ENCODE measurements around the gene DEFB127.
"Not testable (repeated sequence)": the region's sequence is repeated elsewhere in the genome, so short reads cannot be mapped to it uniquely, and the experiment has no call there.

Gene DEFB127, protein sequence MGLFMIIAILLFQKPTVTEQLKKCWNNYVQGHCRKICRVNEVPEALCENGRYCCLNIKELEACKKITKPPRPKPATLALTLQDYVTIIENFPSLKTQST

DNA sequence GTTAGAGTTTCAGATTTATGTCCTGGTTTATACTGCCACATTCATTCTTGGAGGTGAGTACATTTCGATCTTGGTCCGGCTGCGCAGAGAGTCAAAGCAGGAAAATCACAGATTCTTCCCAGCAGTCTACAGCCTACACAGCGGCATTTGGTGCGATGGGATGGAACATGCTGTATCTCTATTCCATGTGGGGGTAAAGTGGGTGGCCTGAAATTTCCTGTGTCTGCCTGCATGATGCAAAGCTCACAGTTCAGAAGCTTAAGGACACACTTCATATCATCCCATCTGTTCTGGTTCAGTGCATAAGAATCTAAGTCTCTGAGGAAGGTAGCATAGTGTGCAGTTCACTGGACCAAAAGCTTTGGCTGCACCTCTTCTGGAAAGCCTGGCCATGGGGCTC is at the start of gene DEFB127:
Gene DEFB127, plus strand, starts transcription at position 301 of the 400 bp plus-strand sequence. Its CDS starts 91 bp downstream, at position 392.
- DNase-seq = no peak

DNA sequence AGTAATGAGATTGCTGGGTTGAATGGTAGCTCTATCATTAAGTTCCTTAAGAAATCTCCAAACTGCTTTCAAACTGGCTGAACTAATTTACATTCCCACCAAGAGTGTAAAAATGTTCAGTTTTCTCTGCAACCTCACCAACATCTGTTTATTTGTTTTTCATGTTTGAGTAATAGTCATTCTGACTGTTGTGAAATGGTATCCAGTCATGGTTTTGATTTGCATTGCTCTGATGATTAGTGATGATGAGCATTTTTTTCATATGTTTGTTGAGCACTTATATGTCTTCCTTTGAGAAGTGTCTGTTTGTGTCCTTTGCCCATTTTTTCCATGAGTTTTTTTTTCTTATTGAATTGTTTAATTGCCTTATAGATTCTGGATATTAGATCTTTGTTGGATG is 44.9 kb upstream of the DEFB127 start:
- no peak for DNase-seq

DNA sequence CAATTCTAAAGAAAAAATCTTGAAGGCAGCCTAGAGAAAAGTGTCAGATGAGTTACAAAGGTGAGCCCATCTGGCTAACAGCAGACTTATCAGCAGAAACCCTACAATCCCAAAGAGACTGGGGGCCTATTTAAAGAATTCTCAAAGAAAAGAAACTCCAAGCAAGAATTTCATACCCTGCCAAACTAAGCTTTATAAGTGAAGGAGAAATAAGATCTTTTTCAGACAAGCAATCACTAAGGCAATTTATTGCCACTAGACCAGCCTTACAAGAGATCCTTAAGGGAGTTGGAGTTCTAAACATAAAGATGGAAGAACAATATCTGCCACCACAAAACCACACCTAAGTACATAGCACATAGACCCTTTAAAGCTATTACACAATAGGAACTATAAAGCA is 39.7 kb upstream of the DEFB127 start:
- DNase-seq = no peak

DNA sequence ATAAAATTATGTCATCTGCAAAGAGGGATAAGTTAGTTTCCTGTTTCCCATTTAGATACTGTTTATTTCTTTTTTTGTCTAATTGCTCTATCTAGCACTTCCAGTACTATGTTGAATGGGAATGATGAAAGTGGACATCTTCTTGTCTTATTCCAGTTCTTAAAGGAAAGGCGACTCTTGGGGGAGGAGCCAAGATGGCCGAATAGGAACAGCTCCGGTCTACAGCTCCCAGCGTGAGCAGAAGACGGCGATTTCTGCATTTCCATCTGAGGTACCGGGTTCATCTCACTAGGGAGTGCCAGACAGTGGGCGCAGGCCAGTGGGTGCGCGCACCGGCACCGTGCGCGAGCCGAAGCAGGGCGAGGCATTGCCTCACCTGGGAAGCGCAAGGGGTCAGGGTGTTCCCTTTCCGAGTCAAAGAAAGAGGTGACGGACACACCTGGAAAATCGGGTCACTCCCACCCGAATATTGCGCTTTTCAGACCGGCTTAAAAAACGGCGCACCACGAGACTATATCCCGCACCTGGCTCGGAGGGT is 27.4 kb upstream of the DEFB127 start:
- not testable (repeated sequence) for DNase-seq

DNA sequence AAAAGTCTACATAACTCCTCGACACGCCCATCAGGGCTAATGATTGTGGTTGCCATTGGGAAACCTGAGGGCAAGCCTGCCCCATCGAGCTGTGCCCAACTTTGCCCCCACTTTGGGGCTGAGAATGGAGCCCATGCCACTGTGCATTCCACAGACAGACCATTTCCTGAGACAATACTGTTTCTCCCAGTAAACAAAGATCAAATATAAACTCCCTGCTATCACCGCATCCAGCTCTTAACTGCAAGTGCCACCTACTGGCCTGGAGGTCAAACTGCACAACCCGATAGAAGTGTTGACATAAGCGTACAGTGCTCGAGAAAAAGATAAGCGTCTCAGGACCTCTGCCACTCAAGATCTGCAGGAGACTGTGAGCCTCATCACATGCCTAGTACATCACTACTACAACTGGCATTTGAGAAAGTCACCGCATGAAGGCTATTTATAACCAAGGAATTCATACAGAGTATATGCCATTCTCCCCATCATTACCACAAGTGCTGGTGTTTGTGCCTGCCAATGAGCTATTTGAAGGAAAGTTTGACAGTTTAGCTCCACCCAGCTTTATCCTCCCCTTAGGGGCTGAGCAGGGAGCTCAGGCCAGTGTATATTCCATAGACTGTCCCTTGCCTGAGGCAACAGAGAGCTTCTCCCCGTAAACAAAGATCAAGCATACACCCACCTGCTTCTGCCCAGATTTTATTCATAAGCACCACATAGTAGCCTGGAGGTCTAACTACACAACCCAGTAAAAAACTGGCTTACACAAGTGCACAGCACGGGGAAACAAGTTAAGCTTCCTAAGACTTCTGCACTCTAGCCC is 19.4 kb upstream of the DEFB127 start:
- DNase-seq = no peak

DNA sequence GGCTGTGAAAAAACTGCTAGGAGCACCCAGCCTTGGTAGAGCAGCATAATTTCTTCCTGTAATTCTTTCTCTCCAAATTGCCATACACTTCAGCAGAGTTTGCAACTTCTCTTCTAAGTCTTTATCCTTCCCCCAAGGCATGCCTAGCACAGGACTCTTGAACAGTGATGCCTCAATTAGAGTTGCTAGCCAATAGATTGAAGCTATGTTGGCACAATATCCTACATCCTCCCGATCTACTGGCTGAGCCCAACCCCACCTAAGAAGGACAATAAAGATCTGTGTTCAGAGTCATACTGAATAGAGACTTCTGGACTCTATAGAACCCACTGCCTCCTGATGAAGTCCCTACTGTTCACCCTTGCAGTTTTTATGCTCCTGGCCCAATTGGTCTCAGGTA is 15.0 kb upstream of the DEFB127 start, which contains the start of gene DEFB126:
Gene DEFB126, plus strand, starts transcription at position 301 of the 400 bp plus-strand sequence. Its CDS starts 39 bp downstream, at position 340.
- DNase-seq = no peak

DNA sequence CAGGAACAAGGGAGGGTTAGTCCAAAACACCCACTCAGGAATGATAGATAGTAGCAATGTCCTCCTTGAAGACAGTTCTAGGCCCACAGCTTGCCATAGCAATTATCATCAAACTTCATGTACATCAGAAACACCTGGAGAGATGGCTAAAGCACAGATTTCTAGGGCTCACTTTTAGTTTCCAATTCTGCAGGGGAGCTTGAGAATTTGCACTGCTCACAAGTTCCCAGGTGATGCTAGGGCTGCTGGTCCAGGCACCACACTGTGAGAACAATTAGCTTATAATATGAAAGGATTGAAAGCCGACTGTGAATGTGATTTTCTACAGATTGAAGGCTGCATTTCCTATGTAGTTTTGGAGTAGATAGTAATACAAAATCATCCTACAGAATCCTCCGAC is 11.4 kb upstream of the DEFB127 start:
- no peak for DNase-seq

DNA sequence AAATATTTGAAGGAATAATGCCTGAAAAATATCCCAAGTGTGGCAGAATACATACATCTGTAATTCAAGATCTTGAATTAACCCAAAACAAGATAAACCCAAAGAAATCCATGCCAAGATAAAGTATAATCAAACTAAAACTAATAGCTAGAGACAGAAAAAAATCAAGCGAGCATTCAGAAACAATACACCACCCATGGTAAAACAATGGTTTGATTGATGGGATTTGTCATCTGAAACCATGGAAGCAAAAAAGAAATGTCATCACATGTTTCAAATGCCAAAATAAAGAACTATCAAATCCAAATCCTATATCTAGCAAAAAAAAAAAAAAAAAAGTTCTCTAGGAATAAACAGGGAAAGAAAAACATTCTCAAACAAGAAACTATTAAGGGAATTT is 5.1 kb upstream of the DEFB127 start:
- DNase-seq = no peak

DNA sequence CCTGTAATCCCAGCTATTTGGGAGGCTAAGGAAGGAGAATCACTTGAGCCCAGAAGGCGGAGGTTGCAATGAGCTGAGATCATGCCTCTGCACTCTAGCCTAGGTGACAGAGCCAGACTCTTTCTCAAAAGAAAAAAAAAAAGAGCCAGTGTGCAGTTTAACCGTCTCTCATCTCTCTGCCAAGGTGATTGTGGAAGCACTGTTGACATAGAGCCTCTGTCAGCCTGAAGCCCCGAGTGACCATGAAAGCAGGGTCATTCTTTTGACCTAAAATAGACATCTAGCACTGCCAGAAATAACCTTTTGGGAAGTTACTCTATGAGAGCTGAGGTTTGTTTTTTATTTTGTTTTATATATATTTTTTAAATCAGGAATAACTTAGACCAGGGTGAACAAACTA is 7.4 kb downstream of the DEFB127 start:
- DNase-seq = no peak

DNA sequence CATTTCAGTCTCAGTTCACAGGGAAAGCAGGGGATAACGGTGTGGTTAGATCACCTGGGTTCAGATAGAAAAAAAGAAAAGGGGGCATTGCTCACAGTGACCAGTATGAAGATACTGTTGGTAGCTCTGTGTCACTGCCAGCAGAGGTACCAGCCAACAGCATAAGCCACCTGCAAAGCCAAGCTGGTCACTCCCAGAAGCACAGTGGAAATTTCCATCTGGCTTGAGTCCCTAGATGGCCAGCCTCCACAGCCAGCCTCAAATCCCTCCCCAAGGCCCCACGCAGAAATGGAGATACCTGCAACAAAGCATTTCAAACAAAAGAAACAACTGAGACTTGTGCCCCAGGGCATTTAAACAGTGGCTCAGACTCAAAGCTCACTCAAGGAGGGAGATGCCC is 11.6 kb downstream of the DEFB127 start:
- DNase-seq = no peak

DNA sequence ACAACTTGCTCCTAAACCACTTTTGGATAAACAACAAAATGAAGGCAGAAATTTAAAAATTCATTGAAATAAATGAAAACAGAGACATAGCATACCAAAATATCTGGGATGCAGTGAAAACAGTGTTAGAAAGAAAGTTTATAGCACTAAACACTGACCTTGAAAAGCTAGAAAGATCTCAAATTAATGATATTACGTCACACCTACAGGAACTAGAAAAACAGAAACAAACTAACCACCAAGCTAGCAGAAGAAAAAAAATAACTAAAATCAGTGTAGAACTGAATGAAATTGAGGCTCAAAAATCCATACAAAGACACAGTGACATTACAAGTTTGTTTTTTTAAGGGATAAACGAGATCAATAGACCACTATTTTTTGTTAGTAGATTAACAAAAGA is 27.0 kb downstream of the DEFB127 start:
- DNase-seq = no peak

DNA sequence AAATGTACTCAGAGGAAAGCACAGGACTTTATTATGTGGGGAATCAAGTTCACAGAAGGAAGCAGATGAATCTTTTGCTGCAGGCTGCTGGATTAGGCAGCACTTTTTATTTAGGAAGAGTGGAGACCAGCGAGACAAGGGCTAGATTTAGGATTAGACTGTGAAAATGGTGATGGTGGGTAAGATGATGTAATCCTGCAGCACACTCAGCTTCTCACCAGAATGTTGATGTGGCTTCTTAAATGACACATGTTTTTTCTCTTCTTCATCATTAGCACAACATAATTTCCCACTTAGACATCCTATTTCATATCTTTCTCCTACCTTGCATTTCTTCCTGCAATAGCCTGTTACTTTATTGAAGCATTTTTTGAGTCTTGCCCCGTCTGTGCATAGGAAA is 30.5 kb downstream of the DEFB127 start:
- DNase-seq = no peak

DNA sequence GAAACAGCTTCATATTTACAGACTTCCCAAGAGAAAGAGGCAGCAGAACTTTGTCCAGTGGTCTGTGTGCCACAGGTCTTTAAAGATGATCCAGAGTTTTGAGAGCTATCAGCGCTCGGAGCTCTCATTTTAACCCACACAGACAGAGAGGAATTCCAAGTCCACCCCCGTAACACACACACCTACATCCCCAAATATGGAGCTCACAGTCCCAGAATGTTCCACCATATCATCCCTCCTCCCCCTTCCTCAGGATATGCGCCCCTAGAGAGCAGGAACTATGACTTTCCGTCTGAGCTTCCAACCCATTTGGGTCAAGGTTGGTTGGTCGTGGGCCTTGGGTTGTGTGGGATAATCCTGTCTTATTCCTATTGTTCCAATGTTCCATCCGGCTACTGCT is 32.4 kb downstream of the DEFB127 start, which contains the start of gene DEFB128:
Gene DEFB128, minus strand, starts transcription at position 101 of the 400 bp plus-strand sequence. Its CDS starts 88 bp downstream, at position 13.
- no peak for DNase-seq

DNA sequence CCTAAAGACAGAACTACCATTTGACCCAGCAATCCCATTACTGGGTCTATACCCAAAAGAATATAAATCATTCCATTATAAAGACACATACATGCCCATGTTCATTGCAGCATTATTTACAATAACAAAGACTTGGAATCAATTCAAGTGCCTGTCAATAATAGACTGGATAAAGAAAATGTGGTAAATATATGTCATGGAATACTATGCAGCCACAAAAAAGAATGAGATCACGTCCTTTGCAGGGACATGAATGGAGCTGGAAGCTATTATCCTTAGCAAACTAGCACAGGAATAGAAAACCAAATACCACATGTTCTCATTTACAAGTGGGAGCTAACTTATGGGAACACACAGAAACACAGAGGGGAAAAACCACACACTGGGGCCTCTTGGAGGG is 41.0 kb downstream of the DEFB127 start:
- no peak for DNase-seq

DNA sequence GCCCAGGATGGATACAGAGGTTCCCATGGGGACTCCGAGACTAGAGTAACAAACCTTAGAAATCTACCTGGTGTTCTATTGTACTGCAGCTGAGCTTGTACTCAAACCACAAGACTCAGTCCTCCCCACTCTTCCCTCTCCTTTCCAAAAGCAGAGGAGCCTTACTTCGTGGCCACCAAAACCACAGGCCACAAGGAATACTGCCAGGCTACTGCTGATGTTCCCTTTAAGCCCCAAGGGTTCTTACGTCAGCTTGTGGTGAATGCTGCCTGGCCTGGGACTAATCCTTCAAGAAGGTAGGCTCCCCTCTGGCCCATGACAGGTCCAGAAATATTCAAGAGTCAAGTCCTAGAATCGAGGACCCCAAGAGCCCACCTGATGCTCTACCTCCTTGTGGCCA is 42.7 kb downstream of the DEFB127 start:
- no peak for DNase-seq

DNA sequence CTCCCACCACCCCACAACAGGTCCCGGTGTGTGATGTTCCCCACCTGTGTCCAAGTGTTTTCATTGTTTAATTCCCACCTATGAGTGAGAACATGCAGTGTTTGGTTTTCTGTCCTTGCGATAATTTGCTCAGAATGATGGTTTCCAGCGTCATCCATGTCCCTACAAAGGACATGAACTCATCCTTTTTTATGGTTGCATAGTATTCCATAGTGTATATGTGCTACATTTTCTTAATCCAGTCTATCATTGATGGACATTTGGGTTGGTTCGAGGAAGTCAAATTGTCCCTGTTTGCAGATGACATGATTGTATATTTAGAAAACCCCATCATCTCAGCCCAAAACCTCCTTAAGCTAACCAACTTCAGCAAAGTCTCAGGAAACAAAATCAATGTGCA is 46.4 kb downstream of the DEFB127 start:
- DNase-seq = not testable (repeated sequence)

Measured in NCI-H2107 (cell line).